ENCODE data around the gene COLEC11. TPM values are rescaled to one million over a fixed set of nuclear protein-coding genes. Genes with fewer than 3 reads are reported as not detected.

The COLEC11 gene
- total and polyA plus RNA-seq, 9 donors = 0.14 to 1.3 (median 0.42) TPM; not detected in 1

- no peaks in the 10 kb centered on the region for H3K9me3 ChIP-seq (replicated peaks; ENCODE audit: control insufficient read depth, low read depth, low read length)
- DNase-seq = no peak
- H3K27ac ChIP-seq (ENCODE audit: low read length) = no peak overlapping the region
- no peaks in the 10 kb centered on the region for H3K36me3 ChIP-seq (ENCODE audit: control insufficient read depth, insufficient read depth, low read length)
- 90% methylated on average over 27 of the region's 30 CpGs for WGBS (ENCODE audit: insufficient coverage)
- H3K4me1 ChIP-seq (ENCODE audit: control insufficient read depth, insufficient read depth, low read length) = peaks cover 13% of the 10 kb centered on the region
- no peak overlapping the region for H3K4me3 ChIP-seq (ENCODE audit: low read length)
- H3K27me3 ChIP-seq (ENCODE audit: control insufficient read depth, insufficient read depth, low read length) = no peaks in the 10 kb centered on the region
These were observed 43.0 kb downstream of the COLEC11 start for GRCh38 chr2:3637692-3638455.

GRCh38 chr2:3638456-3638810 is 43.5 kb downstream of the COLEC11 start:
- WGBS (ENCODE audit: insufficient coverage) = 89% methylated on average over 3 of the region's 8 CpGs
- H3K27ac ChIP-seq (ENCODE audit: low read length) = no peak overlapping the region

GRCh38 chr2:3639015-3639630 is 44.2 kb downstream of the COLEC11 start:
- Histone ChIP-seq H3K4me1 (ENCODE audit: control insufficient read depth, insufficient read depth, low read length) (peaks cover 8% of the 10 kb centered on the region), H3K9me3 (replicated peaks; ENCODE audit: control insufficient read depth, low read depth, low read length) (no peaks in the 10 kb centered on the region), H3K4me3 (ENCODE audit: low read length) (no peak overlapping the region), H3K27me3 (ENCODE audit: control insufficient read depth, insufficient read depth, low read length) (no peaks in the 10 kb centered on the region), H3K36me3 (ENCODE audit: control insufficient read depth, insufficient read depth, low read length) (no peaks in the 10 kb centered on the region), H3K27ac (ENCODE audit: low read length) (no peak overlapping the region)
- no peak for DNase-seq
- WGBS (ENCODE audit: insufficient coverage) = 95% methylated on average over 5 of the region's 10 CpGs

More at GRCh38 chr2:3638456-3638810, 43.5 kb downstream of the COLEC11 start:
- peaks cover 9% of the 10 kb centered on the region for H3K4me1 ChIP-seq (ENCODE audit: control insufficient read depth, insufficient read depth, low read length)
- no peaks in the 10 kb centered on the region for H3K36me3 ChIP-seq (ENCODE audit: control insufficient read depth, insufficient read depth, low read length)
- no peaks in the 10 kb centered on the region for H3K9me3 ChIP-seq (replicated peaks; ENCODE audit: control insufficient read depth, low read depth, low read length)
- no peaks in the 10 kb centered on the region for H3K27me3 ChIP-seq (ENCODE audit: control insufficient read depth, insufficient read depth, low read length)
- no peak for DNase-seq
- no peak overlapping the region for H3K4me3 ChIP-seq (ENCODE audit: low read length)

- 71% methylated on average over 7 of the region's 8 CpGs for WGBS (ENCODE audit: insufficient coverage)
- DNase-seq = no peak
These were observed 44.7 kb downstream of the COLEC11 start for GRCh38 chr2:3639653-3640052.

GRCh38 chr2:3641181-3641580 is 46.3 kb downstream of the COLEC11 start:
- Histone ChIP-seq H3K9me3 (replicated peaks; ENCODE audit: control insufficient read depth, low read depth, low read length) (no peaks in the 10 kb centered on the region), H3K27me3 (ENCODE audit: control insufficient read depth, insufficient read depth, low read length) (no peaks in the 10 kb centered on the region), H3K4me3 (ENCODE audit: low read length) (no peak overlapping the region), H3K36me3 (ENCODE audit: control insufficient read depth, insufficient read depth, low read length) (no peaks in the 10 kb centered on the region), H3K27ac (ENCODE audit: low read length) (no peak overlapping the region), H3K4me1 (ENCODE audit: control insufficient read depth, insufficient read depth, low read length) (peaks cover 8% of the 10 kb centered on the region)
- DNase-seq = no peak
- WGBS (ENCODE audit: insufficient coverage) = 81% methylated on average over 7 of the region's 13 CpGs

More at GRCh38 chr2:3639653-3640052, 44.7 kb downstream of the COLEC11 start:
- Histone ChIP-seq H3K4me3 (ENCODE audit: low read length) (no peak overlapping the region), H3K9me3 (replicated peaks; ENCODE audit: control insufficient read depth, low read depth, low read length) (no peaks in the 10 kb centered on the region), H3K27ac (ENCODE audit: low read length) (no peak overlapping the region), H3K36me3 (ENCODE audit: control insufficient read depth, insufficient read depth, low read length) (no peaks in the 10 kb centered on the region), H3K4me1 (ENCODE audit: control insufficient read depth, insufficient read depth, low read length) (peaks cover 8% of the 10 kb centered on the region), H3K27me3 (ENCODE audit: control insufficient read depth, insufficient read depth, low read length) (no peaks in the 10 kb centered on the region)

- no peak for DNase-seq
- H3K27ac ChIP-seq (ENCODE audit: low read length) = no peak overlapping the region
- no peaks in the 10 kb centered on the region for H3K9me3 ChIP-seq (replicated peaks; ENCODE audit: control insufficient read depth, low read depth, low read length)
- no peak overlapping the region for H3K4me3 ChIP-seq (ENCODE audit: low read length)
- 67% methylated on average over 22 of the region's 26 CpGs for WGBS (ENCODE audit: insufficient coverage)
- H3K4me1 ChIP-seq (ENCODE audit: control insufficient read depth, insufficient read depth, low read length) = peaks cover 8% of the 10 kb centered on the region
- H3K36me3 ChIP-seq (ENCODE audit: control insufficient read depth, insufficient read depth, low read length) = no peaks in the 10 kb centered on the region
- no peaks in the 10 kb centered on the region for H3K27me3 ChIP-seq (ENCODE audit: control insufficient read depth, insufficient read depth, low read length)
These were observed 47.0 kb downstream of the COLEC11 start for GRCh38 chr2:3641841-3642421.

GRCh38 chr2:3642521-3643215 is 47.8 kb downstream of the COLEC11 start:
- Histone ChIP-seq H3K27ac (ENCODE audit: low read length) (no peak overlapping the region), H3K36me3 (ENCODE audit: control insufficient read depth, insufficient read depth, low read length) (no peaks in the 10 kb centered on the region), H3K4me3 (ENCODE audit: low read length) (no peak overlapping the region), H3K27me3 (ENCODE audit: control insufficient read depth, insufficient read depth, low read length) (no peaks in the 10 kb centered on the region), H3K4me1 (ENCODE audit: control insufficient read depth, insufficient read depth, low read length) (peaks cover 8% of the 10 kb centered on the region), H3K9me3 (replicated peaks; ENCODE audit: control insufficient read depth, low read depth, low read length) (no peaks in the 10 kb centered on the region)
- DNase-seq = no peak
- 73% methylated on average over 18 of the region's 18 CpGs for WGBS (ENCODE audit: insufficient coverage)

- no peak for DNase-seq
- Histone ChIP-seq H3K4me3 (ENCODE audit: low read length) (no peak overlapping the region), H3K36me3 (ENCODE audit: control insufficient read depth, insufficient read depth, low read length) (no peaks in the 10 kb centered on the region), H3K4me1 (ENCODE audit: control insufficient read depth, insufficient read depth, low read length) (peaks cover 8% of the 10 kb centered on the region), H3K9me3 (replicated peaks; ENCODE audit: control insufficient read depth, low read depth, low read length) (no peaks in the 10 kb centered on the region), H3K27me3 (ENCODE audit: control insufficient read depth, insufficient read depth, low read length) (no peaks in the 10 kb centered on the region), H3K27ac (ENCODE audit: low read length) (no peak overlapping the region)
- WGBS (ENCODE audit: insufficient coverage) = 85% methylated on average over 36 of the region's 48 CpGs
These were observed 48.7 kb downstream of the COLEC11 start for GRCh38 chr2:3643371-3644245.

- Histone ChIP-seq H3K4me3 (ENCODE audit: low read length) (no peak overlapping the region), H3K27me3 (ENCODE audit: control insufficient read depth, insufficient read depth, low read length) (no peaks in the 10 kb centered on the region), H3K27ac (ENCODE audit: low read length) (no peak overlapping the region), H3K36me3 (ENCODE audit: control insufficient read depth, insufficient read depth, low read length) (no peaks in the 10 kb centered on the region), H3K9me3 (replicated peaks; ENCODE audit: control insufficient read depth, low read depth, low read length) (no peaks in the 10 kb centered on the region), H3K4me1 (ENCODE audit: control insufficient read depth, insufficient read depth, low read length) (peaks cover 8% of the 10 kb centered on the region)
- no peak for DNase-seq
These were observed 49.3 kb downstream of the COLEC11 start for GRCh38 chr2:3644246-3644525.
